Gastroesophageal sphincter (tissue), 4 donors: ENCODE data around the gene TUBA1B. TPM values are rescaled to one million over a fixed set of nuclear protein-coding genes. Genes with fewer than 3 reads are reported as not detected.

Source experiments
- ATAC-seq: fragments of 150-250 bp; one replicate; pipeline ENCODE4 v1.9.1; 2016; ENCODE audit warnings: mild to moderate bottlenecking, moderate library complexity
- H3K27ac ChIP-seq, 4 donors: fragments of 200-600 bp; sonication (generic) in 3 of 4; 1 replicate in 3 of 4; 2 replicates in 1 of 4; pipeline ENCODE4 v1.5.1; 2016 to 2019
- H3K27me3 ChIP-seq: fragments of 200-600 bp; sonication (generic); one replicate; pipeline ENCODE4 v1.5.1; 2019
- H3K36me3 ChIP-seq, 2 donors: fragments of 200-600 bp; sonication (generic); one replicate each; pipeline ENCODE4 v1.5.1; 2019; ENCODE audit warnings: control low read depth in 1 of 2
- H3K4me1 ChIP-seq, 3 donors: fragments of 200-600 bp; sonication (generic); 1 replicate in 2 of 3; 2 replicates in 1 of 3; pipeline ENCODE4 v1.5.1; 2016 to 2019; ENCODE audit warnings: control low read depth in 2 of 3
- H3K4me3 ChIP-seq, 2 donors: fragments of 200-600 bp; sonication (generic); one replicate each; pipeline ENCODE4 v1.5.1; 2019; ENCODE audit warnings: mild to moderate bottlenecking in 1 of 2, moderate library complexity in 1 of 2
- H3K9me3 ChIP-seq, 3 donors: fragments of 200-600 bp; sonication (generic); one replicate each; pipeline ENCODE4 v1.5.1; 2017 to 2019; ENCODE audit warnings: control low read depth in 2 of 3
- EP300 ChIP-seq: sonication (generic); formaldehyde crosslinking; IDR thresholded peaks from one replicate; pipeline ENCODE4 v1.6.1; 2017; ENCODE audit warnings: antibody characterized with exemption, mild to moderate bottlenecking
- POLR2A ChIP-seq, 2 donors: fragments of 450-650 bp; IDR thresholded peaks; one replicate each; pipeline ENCODE4 v1.6.1; 2017; ENCODE audit warnings: antibody characterized with exemption in 2 of 2, mild to moderate bottlenecking in 2 of 2, moderate library complexity in 1 of 2
- POLR2AphosphoS5 ChIP-seq: sonication (generic); formaldehyde crosslinking; IDR thresholded peaks from one replicate; pipeline ENCODE4 v1.6.1; 2017; ENCODE audit warnings: antibody characterized with exemption
- WGBS, 2 donors: methylation state at CpG; one replicate each; pipeline ENCODE4 v1.1.5; 2018; ENCODE audit warnings: low coverage in 1 of 2; 5-methylcytosine and 5-hydroxymethylcytosine counted together
- total RNA-seq, 4 donors: library from RNA; depleted of rRNA; stranded (reverse); fragments of >200 nt; gene quantifications; one replicate each; pipeline ENCODE4 v1.1.0, GENCODE V29; 2016
- TF ChIP-seq, protein P1 (sequence below), 4 experiments: fragments of 200-600 bp in 2 of 4; fragments of 450-650 bp in 2 of 4; sonication (generic) in 1 of 4; IDR thresholded peaks; one replicate each; pipeline ENCODE4 v1.5.1; 2017 to 2019; ENCODE audit warnings: antibody characterized with exemption in 4 of 4, mild to moderate bottlenecking in 2 of 4, moderate library complexity in 2 of 4

TUBA1B gene
- total RNA-seq, 4 donors from 2014 or later: 568 to 1,050 (median 731) TPM

DNA sequence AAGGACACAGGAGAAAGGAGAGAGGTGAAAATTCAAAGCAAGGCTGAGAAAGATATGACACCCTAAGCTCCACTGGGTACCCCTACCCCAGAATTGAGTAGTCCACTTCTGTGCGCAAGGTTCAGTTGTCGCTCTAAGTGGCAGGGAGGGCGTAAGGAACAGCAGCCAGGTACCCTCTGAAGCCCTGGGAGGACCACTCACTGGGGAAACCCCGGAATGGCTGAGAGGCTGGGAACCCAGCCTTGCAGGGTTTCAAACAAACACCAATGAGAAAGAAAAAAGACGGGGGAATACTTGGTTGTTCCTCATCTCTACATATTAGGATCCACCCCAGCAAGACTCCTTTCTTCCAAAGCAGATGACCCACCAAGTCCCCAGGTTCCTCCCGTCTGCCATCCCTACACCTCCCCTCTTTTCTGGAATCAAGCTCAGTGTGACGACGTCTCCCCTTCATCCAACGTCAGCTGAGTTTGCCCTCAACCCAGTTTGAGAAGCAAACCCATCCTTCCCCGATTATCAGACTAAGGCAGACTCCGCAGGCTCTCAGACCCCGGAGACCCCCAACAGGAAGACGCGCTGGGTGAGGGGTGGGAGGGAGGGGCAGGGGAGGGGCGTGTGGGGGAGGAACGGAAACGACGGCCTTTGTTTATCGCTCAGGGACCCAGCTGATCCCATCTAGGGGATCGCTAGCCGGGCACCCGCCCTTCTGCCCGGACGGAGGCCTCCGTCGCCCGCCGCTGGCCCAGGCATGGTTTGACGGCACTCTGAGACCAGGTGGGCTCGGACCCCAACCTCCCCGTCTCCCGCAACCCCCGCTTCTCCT is 21.3 kb downstream of the TUBA1B start:
- H3K4me3 ChIP-seq: peak overlapping the region; percentile 56 to 81
- WGBS, 2 donors: 7 to 21% methylated on average over 3 to 8 of the region's 33 CpGs
- no peaks in the 10 kb centered on the region for H3K27me3 ChIP-seq
- H3K27ac ChIP-seq: peak overlapping the region; percentile 84 to 99 (median 96)
- ATAC-seq: peak; percentile 19
- peaks cover 6 to 58% (median 46%) of the 10 kb centered on the region in 3 donors for H3K4me1 ChIP-seq
- TF ChIP-seq POLR2AphosphoS5: no peak
- no peak for TF ChIP-seq POLR2A (IDR thresholded peaks at IDR 0.05)
- TF ChIP-seq, protein P1, sequence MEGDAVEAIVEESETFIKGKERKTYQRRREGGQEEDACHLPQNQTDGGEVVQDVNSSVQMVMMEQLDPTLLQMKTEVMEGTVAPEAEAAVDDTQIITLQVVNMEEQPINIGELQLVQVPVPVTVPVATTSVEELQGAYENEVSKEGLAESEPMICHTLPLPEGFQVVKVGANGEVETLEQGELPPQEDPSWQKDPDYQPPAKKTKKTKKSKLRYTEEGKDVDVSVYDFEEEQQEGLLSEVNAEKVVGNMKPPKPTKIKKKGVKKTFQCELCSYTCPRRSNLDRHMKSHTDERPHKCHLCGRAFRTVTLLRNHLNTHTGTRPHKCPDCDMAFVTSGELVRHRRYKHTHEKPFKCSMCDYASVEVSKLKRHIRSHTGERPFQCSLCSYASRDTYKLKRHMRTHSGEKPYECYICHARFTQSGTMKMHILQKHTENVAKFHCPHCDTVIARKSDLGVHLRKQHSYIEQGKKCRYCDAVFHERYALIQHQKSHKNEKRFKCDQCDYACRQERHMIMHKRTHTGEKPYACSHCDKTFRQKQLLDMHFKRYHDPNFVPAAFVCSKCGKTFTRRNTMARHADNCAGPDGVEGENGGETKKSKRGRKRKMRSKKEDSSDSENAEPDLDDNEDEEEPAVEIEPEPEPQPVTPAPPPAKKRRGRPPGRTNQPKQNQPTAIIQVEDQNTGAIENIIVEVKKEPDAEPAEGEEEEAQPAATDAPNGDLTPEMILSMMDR (IDR thresholded peaks at IDR 0.05): no peak
- TF ChIP-seq EP300: no peak
- H3K36me3 ChIP-seq: peaks cover 0 to 20% of the 10 kb centered on the region in 2 donors
- no peaks in the 10 kb centered on the region for H3K9me3 ChIP-seq

DNA sequence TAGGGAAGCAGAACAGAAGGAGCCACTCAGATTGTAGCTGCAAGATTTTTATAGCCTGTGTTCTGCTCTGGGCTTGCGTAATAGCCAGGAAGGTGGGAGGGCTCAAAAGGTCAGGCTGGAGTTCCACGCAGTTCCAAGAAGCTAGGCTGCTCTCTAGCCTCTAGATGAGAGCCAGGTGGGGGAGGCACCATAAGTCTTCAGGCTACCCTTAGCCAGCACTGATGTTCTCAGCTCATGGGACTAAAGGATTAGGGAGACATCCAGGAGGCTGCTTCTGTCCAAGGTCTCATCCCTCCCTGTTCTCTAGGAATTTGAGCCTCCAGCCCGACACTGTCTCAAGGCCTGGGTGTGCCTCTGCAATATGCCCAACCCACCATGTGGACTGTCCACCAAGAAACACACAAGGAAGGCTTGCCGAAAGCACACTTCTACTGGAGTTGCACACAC is 22.2 kb downstream of the TUBA1B start:
- Histone ChIP-seq H3K36me3 (peaks cover 0 to 29% of the 10 kb centered on the region in 2 donors), H3K4me1 (peaks cover 6 to 67% (median 46%) of the 10 kb centered on the region in 3 donors), H3K27me3 (no peaks in the 10 kb centered on the region), H3K9me3 (no peaks in the 10 kb centered on the region), H3K27ac (peak overlapping the region; percentile 84 to 99 (median 96)), H3K4me3 (peak overlapping the region; percentile 56 to 81)
- peak; percentile 84 for TF ChIP-seq POLR2AphosphoS5
- no peak for TF ChIP-seq POLR2A (IDR thresholded peaks at IDR 0.05)
- ATAC-seq: peak; percentile 42
- WGBS, 2 donors: 5 to 8% methylated on average over 2 to 4 of the region's 4 CpGs

GRCh38 chr12:49105504-49106084 is 25.6 kb downstream of the TUBA1B start:
- H3K4me3 ChIP-seq: no peak overlapping the region
- 70% methylated on average over 6 of the region's 9 CpGs; no CpG with 5 or more reads in 1 of the 2 donors for WGBS, 2 donors
- no peak for ATAC-seq
- peak overlapping the region in 3 of 4 donors; percentile 32 to 63 (median 46) for H3K27ac ChIP-seq
- peaks cover 0 to 63% of the 10 kb centered on the region in 2 donors for H3K36me3 ChIP-seq
- H3K4me1 ChIP-seq: peaks cover 6 to 64% (median 40%) of the 10 kb centered on the region in 3 donors
- TF ChIP-seq, protein P1 (IDR thresholded peaks at IDR 0.05): no peak
- TF ChIP-seq POLR2AphosphoS5: no peak
- no peak for TF ChIP-seq EP300
- H3K27me3 ChIP-seq: no peaks in the 10 kb centered on the region
- no peaks in the 10 kb centered on the region for H3K9me3 ChIP-seq

DNA sequence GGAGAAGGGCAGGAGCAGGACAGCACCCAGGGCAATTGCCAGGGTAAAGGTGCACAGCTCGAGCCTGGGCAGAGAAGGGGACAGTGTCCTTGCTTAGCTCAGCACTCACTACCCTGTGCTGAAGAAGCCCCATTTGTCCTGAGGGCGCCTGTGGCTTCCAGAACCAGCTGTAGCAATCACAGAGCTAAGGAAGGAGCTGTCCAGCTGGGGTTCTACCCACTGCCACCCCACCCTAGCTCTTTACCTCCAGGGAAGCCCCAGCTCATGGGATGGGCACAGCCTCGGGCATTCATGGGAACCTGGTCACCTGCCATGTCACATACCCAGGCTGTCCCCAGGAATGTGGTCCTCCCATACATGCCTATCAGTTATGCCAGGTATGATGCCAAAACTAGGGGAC is 26.4 kb downstream of the TUBA1B start:
- no CpG with 5 or more reads among the region's 3 CpGs for WGBS, 2 donors
- peaks cover 0 to 71% of the 10 kb centered on the region in 2 donors for H3K36me3 ChIP-seq
- no peaks in the 10 kb centered on the region for H3K9me3 ChIP-seq
- ATAC-seq: no peak
- H3K27ac ChIP-seq: no peak overlapping the region
- no peaks in the 10 kb centered on the region for H3K27me3 ChIP-seq
- peaks cover 6 to 64% (median 40%) of the 10 kb centered on the region in 3 donors for H3K4me1 ChIP-seq
- TF ChIP-seq POLR2AphosphoS5 (no peak), POLR2A (IDR thresholded peaks at IDR 0.05) (no peak), EP300 (no peak)
- TF ChIP-seq, protein P1 (IDR thresholded peaks at IDR 0.05): no peak
- no peak overlapping the region for H3K4me3 ChIP-seq

- TF ChIP-seq EP300: no peak
- no peak for TF ChIP-seq POLR2A (IDR thresholded peaks at IDR 0.05)
- TF ChIP-seq POLR2AphosphoS5: no peak
- TF ChIP-seq, protein P1 (IDR thresholded peaks at IDR 0.05): no peak
- Histone ChIP-seq H3K27me3 (no peaks in the 10 kb centered on the region), H3K9me3 (no peaks in the 10 kb centered on the region), H3K4me3 (no peak overlapping the region), H3K36me3 (peaks cover 0 to 97% of the 10 kb centered on the region in 2 donors), H3K27ac (no peak overlapping the region), H3K4me1 (peaks cover 0 to 20% (median 3%) of the 10 kb centered on the region in 3 donors)
- no peak for ATAC-seq
- 97% methylated on average over 5 of the region's 6 CpGs; no CpG with 5 or more reads in 1 of the 2 donors for WGBS, 2 donors
Measured at GRCh38 chr12:49100380-49100779, 30.8 kb downstream of the TUBA1B start.
